Measurements from ENCODE around the gene LRRC61. TPM values are rescaled to one million over a fixed set of nuclear protein-coding genes. Genes with fewer than 3 reads are reported as not detected.

The LRRC61 gene
- total RNA-seq, 2 experiments from 2014 or later = 3.1 to 5.0 TPM

DNA sequence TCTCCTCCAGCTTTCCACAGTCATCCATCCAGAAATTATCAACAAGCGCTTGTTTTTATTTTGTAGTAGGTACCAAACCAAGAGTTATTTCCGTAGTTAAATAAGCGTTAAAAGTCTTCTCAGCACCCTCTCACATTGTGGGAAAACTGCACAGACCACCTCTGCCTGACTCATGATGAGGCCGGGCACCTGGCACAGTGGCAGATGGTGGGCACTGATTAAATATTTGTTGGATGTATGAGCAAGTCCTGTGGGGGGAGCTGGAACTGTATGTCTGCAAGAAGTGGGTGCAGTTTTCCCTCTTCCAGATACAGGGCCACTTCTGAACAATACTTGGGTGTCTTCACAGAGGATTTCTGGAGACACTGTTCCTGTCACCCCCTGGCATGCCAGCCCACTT is 40.2 kb downstream of the LRRC61 start:
- no peak overlapping the region for H3K4me3 ChIP-seq (ENCODE audit: low read length)
- H3K36me3 Mint-ChIP-seq (ENCODE audit: low read depth) = peaks cover 4% of the 10 kb centered on the region
- H3K27ac ChIP-seq (ENCODE audit: low read depth in 1 of 2, low read length in 2 of 2) = no peak overlapping the region
- no peaks in the 10 kb centered on the region for H3K9me3 Mint-ChIP-seq
- H3K36me3 ChIP-seq (ENCODE audit: insufficient read depth, low read length) = no peaks in the 10 kb centered on the region
- ChIA-PET POLR2A (no interaction called here), CTCF (no interaction called here)
- peaks cover 61% of the 10 kb centered on the region for H3K4me1 Mint-ChIP-seq (ENCODE audit: low read depth)
- H3K27me3 ChIP-seq (ENCODE audit: control insufficient read depth in 1 of 2, insufficient read depth in 2 of 2, low read length in 2 of 2) = no peaks in the 10 kb centered on the region
- H3K27me3 Mint-ChIP-seq = no peaks in the 10 kb centered on the region
- DNase-seq (no peak), ATAC-seq (ENCODE audit: poor library complexity) (no peak)
- no peak overlapping the region for H3K4me3 Mint-ChIP-seq
- TF ChIP-seq, protein P1, sequence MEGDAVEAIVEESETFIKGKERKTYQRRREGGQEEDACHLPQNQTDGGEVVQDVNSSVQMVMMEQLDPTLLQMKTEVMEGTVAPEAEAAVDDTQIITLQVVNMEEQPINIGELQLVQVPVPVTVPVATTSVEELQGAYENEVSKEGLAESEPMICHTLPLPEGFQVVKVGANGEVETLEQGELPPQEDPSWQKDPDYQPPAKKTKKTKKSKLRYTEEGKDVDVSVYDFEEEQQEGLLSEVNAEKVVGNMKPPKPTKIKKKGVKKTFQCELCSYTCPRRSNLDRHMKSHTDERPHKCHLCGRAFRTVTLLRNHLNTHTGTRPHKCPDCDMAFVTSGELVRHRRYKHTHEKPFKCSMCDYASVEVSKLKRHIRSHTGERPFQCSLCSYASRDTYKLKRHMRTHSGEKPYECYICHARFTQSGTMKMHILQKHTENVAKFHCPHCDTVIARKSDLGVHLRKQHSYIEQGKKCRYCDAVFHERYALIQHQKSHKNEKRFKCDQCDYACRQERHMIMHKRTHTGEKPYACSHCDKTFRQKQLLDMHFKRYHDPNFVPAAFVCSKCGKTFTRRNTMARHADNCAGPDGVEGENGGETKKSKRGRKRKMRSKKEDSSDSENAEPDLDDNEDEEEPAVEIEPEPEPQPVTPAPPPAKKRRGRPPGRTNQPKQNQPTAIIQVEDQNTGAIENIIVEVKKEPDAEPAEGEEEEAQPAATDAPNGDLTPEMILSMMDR (IDR thresholded peaks at IDR 0.05) = no peak
- intact Hi-C loops (cut with DNase I, micrococcal nuclease) = loop anchor here in 1 of 2 experiments (10.0 kb wide), 1 partner anchor 649 kb away; a partner anchor contains a TSS
- peaks cover 35% of the 10 kb centered on the region for H3K4me1 ChIP-seq (ENCODE audit: insufficient read depth, low read length)
- no peak overlapping the region for H3K27ac Mint-ChIP-seq
- no peaks in the 10 kb centered on the region for H3K9me3 ChIP-seq (ENCODE audit: control insufficient read depth in 1 of 2, insufficient read depth in 1 of 2, low read length in 2 of 2)

DNA sequence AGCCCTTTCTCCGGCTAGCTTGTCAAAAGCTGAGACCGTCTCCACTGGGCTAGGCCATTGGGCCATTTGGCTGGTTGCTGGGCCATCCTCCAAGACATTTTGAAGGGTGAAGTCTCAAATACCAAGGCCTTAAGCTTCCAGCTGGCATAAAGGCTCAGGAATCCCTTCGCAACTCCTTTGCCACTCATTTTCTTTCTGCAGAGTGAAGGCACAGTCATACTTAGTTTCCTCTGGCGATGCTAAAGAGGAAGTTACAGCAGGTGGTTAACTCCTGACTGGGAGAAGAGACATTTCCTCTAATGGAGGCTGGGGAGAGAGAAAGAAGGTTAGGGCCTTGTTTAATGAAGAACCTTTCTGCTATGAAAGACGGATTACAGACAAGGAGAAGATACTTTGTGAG is 40.7 kb downstream of the LRRC61 start:
- Mint-ChIP-seq H3K36me3 (ENCODE audit: low read depth) (peaks cover 5% of the 10 kb centered on the region), H3K4me1 (ENCODE audit: low read depth) (peaks cover 56% of the 10 kb centered on the region), H3K27ac (peak overlapping the region; percentile 18), H3K9me3 (no peaks in the 10 kb centered on the region), H3K4me3 (no peak overlapping the region), H3K27me3 (no peaks in the 10 kb centered on the region)
- DNase-seq = peak in 2 of 14 experiments; percentile 43 to 45
- POLR2A ChIA-PET = no interaction called here
- H3K4me3 ChIP-seq (ENCODE audit: low read length) = no peak overlapping the region
- no peak overlapping the region for H3K27ac ChIP-seq (ENCODE audit: low read depth in 1 of 2, low read length in 2 of 2)
- peaks cover 30% of the 10 kb centered on the region for H3K4me1 ChIP-seq (ENCODE audit: insufficient read depth, low read length)
- TF ChIP-seq, protein P1 (IDR thresholded peaks at IDR 0.05) = no peak
- no peaks in the 10 kb centered on the region for H3K27me3 ChIP-seq (ENCODE audit: control insufficient read depth in 1 of 2, insufficient read depth in 2 of 2, low read length in 2 of 2)
- CTCF ChIA-PET = no interaction called here
- ATAC-seq (ENCODE audit: poor library complexity) = no peak
- H3K9me3 ChIP-seq (ENCODE audit: control insufficient read depth in 1 of 2, insufficient read depth in 1 of 2, low read length in 2 of 2) = no peaks in the 10 kb centered on the region
- intact Hi-C loops (cut with DNase I, micrococcal nuclease) = loop anchor here in 1 of 2 experiments (10.0 kb wide), 1 partner anchor 649 kb away; a partner anchor contains a TSS
- H3K36me3 ChIP-seq (ENCODE audit: insufficient read depth, low read length) = no peaks in the 10 kb centered on the region

DNA sequence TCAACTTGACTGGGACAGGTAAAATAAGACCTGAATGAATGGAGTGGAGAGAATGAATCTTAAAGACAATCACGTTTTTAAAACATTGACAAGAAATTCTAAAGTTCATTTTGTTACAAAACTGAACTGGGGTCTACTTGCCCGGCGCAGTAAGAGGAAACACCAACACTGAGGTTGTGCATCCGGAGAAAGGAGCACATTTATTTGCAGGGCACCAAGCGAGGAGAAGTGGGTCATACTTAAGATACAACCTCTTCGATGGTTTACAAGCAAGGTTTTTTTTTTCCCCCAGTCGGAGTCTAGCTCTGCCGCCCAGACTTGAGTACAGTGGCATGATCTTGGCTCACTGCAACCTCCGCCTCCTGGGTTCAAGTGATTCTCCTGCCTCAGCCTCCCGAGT is 42.0 kb downstream of the LRRC61 start:
- Histone ChIP-seq H3K36me3 (ENCODE audit: insufficient read depth, low read length) (peaks cover 3% of the 10 kb centered on the region), H3K9me3 (ENCODE audit: control insufficient read depth in 1 of 2, insufficient read depth in 1 of 2, low read length in 2 of 2) (no peaks in the 10 kb centered on the region), H3K27me3 (ENCODE audit: control insufficient read depth in 1 of 2, insufficient read depth in 2 of 2, low read length in 2 of 2) (no peaks in the 10 kb centered on the region), H3K4me3 (ENCODE audit: low read length) (no peak overlapping the region), H3K4me1 (ENCODE audit: insufficient read depth, low read length) (peaks cover 33% of the 10 kb centered on the region), H3K27ac (ENCODE audit: low read depth in 1 of 2, low read length in 2 of 2) (no peak overlapping the region)
- Mint-ChIP-seq H3K27ac (peak overlapping the region; percentile 96), H3K9me3 (no peaks in the 10 kb centered on the region), H3K36me3 (ENCODE audit: low read depth) (peaks cover 18% of the 10 kb centered on the region), H3K4me3 (no peak overlapping the region), H3K27me3 (no peaks in the 10 kb centered on the region), H3K4me1 (ENCODE audit: low read depth) (peaks cover 60% of the 10 kb centered on the region)
- no peak for ATAC-seq (ENCODE audit: poor library complexity)
- TF ChIP-seq, protein P1 (IDR thresholded peaks at IDR 0.05) = no peak
- ChIA-PET CTCF (interaction anchor here (0.6 to 4.8 kb wide), 2 partner anchors 24 to 40 kb away, joined by 4 to 20 read pairs; a partner anchor contains a TSS), POLR2A (interaction anchor here (1.7 to 7.1 kb wide), 3 partner anchors 8 to 39 kb away, joined by 5 to 76 read pairs (median 10); a partner anchor contains a TSS)
- intact Hi-C loops (cut with DNase I, micrococcal nuclease) = loop anchor here in 1 of 2 experiments (5.0 to 10.0 kb wide), 3 partner anchors 43 to 650 kb away; partner anchors contain the start of genes ACTR3C and LRRC61
- DNase-seq = no peak
